T-helper 2 cell (primary cell): ENCODE measurements around the gene KIF16B.
A peak's percentile ranks its signal among the peaks of the same experiment; 100 is the strongest.
"Not testable (repeated sequence)": the region's sequence is repeated elsewhere in the genome, so short reads cannot be mapped to it uniquely, and the experiment has no call there.

ENCODE experiments used
- DNase-seq, 5 experiments: peaks; one replicate each; pipeline versions ENCODE4 v3.0.0 to v3.0.0-alpha.2; 2012 to 2022

The KIF16B gene

GRCh38 chr20:16520154-16520553 is 53.1 kb downstream of the KIF16B start:
- no peak for DNase-seq

- not testable (repeated sequence) for DNase-seq
These were observed 53.6 kb downstream of the KIF16B start for GRCh38 chr20:16519673-16520072.

GRCh38 chr20:16518784-16519084 is 54.5 kb downstream of the KIF16B start:
- no peak for DNase-seq

- DNase-seq = peak in 1 of 5 experiments; percentile 34
These were observed 55.1 kb downstream of the KIF16B start for GRCh38 chr20:16517946-16518783.

GRCh38 chr20:16516794-16517193 is 56.5 kb downstream of the KIF16B start:
- no peak for DNase-seq

- no peak for DNase-seq
These were observed 58.2 kb downstream of the KIF16B start for GRCh38 chr20:16515046-16515445.

- no peak for DNase-seq
These were observed 59.1 kb downstream of the KIF16B start for GRCh38 chr20:16514140-16514539.

- DNase-seq = no peak
These were observed 67.4 kb downstream of the KIF16B start for GRCh38 chr20:16505894-16506293.

GRCh38 chr20:16501301-16501700 is 71.9 kb downstream of the KIF16B start:
- no peak for DNase-seq

GRCh38 chr20:16500197-16500596 is 73.1 kb downstream of the KIF16B start:
- no peak for DNase-seq

- DNase-seq = no peak
These were observed 74.6 kb downstream of the KIF16B start for GRCh38 chr20:16498526-16499253.

GRCh38 chr20:16497896-16498295 is 75.4 kb downstream of the KIF16B start:
- no peak for DNase-seq

GRCh38 chr20:16493486-16493885 is 79.8 kb downstream of the KIF16B start:
- DNase-seq = no peak

GRCh38 chr20:16491294-16491905 is 81.8 kb downstream of the KIF16B start:
- DNase-seq = no peak

GRCh38 chr20:16490696-16491095 is 82.6 kb downstream of the KIF16B start:
- DNase-seq = no peak

- DNase-seq = no peak
These were observed 84.6 kb downstream of the KIF16B start for GRCh38 chr20:16488616-16489015.

- DNase-seq = no peak
These were observed 85.2 kb downstream of the KIF16B start for GRCh38 chr20:16488086-16488485.

GRCh38 chr20:16486532-16486931 is 86.7 kb downstream of the KIF16B start:
- no peak for DNase-seq

- no peak for DNase-seq
These were observed 87.8 kb downstream of the KIF16B start for GRCh38 chr20:16485401-16485800.

- no peak for DNase-seq
These were observed 90.2 kb downstream of the KIF16B start for GRCh38 chr20:16483024-16483423.

GRCh38 chr20:16481977-16482376 is 91.3 kb downstream of the KIF16B start:
- no peak for DNase-seq

- DNase-seq = no peak
These were observed 93.6 kb downstream of the KIF16B start for GRCh38 chr20:16479666-16480065.

GRCh38 chr20:16477632-16478031 is 95.6 kb downstream of the KIF16B start:
- DNase-seq = no peak

GRCh38 chr20:16476032-16476431 is 97.2 kb downstream of the KIF16B start:
- DNase-seq = peak in 1 of 5 experiments; percentile 39
